K562 (cell line): ENCODE measurements around the gene JPT1. TPM values are rescaled to one million over a fixed set of nuclear protein-coding genes. Genes with fewer than 3 reads are reported as not detected.

ENCODE experiments used
- CHD1 ChIP-seq: fragments of 200-600 bp; sonication (generic); IDR thresholded peaks from one replicate; pipeline ENCODE4 v1.6.1; 2012; ENCODE audit warnings: mild to moderate bottlenecking, moderate library complexity, low read length, inconsistent platforms
- ETV5 ChIP-seq: sonication (generic); formaldehyde crosslinking; IDR thresholded peaks from 2 replicates; pipeline ENCODE4 v1.4.0; 2020; ENCODE audit warnings: low read depth, mild to moderate bottlenecking, missing genetic modification reagents
- KAT7 ChIP-seq: sonication (generic); formaldehyde crosslinking; IDR thresholded peaks from 2 replicates; pipeline ENCODE4 v1.8.0; 2022; ENCODE audit warnings: missing genetic modification reagents, mild to moderate bottlenecking, borderline replicate concordance
- MBD1 ChIP-seq: fragments of 250-450 bp; sonication (Bioruptor Pico); IDR thresholded peaks from 2 replicates; pipeline ENCODE4 v1.8.0; 2022; ENCODE audit warnings: inconsistent platforms
- MECOM ChIP-seq: fragments of 250-450 bp; sonication (Bioruptor Pico); IDR thresholded peaks from 2 replicates; pipeline ENCODE4 v1.8.0; 2022; ENCODE audit warnings: inconsistent platforms
- MLLT1 ChIP-seq, 2 experiments: fragments of 450-650 bp; IDR thresholded peaks; 2 replicates each; pipeline ENCODE4 v1.6.1; 2016
- NFATC3 ChIP-seq: fragments of 450-650 bp; IDR thresholded peaks from 2 replicates; pipeline ENCODE4 v1.6.1; 2017; ENCODE audit warnings: mild to moderate bottlenecking
- PURB ChIP-seq: sonication (generic); formaldehyde crosslinking; IDR thresholded peaks from 2 replicates; pipeline ENCODE4 v1.9.0; 2021; ENCODE audit warnings: low read depth, mild to moderate bottlenecking, missing genetic modification reagents
- RBM14 ChIP-seq: fragments of 200-400 bp; formaldehyde crosslinking; IDR thresholded peaks from 2 replicates; pipeline ENCODE4 v1.6.1; 2018; ENCODE audit warnings: low read depth, mild to moderate bottlenecking, low read length, moderate library complexity, borderline replicate concordance; ENCODE audit not compliant: insufficient read depth
- SP1 ChIP-seq: sonication (generic); formaldehyde crosslinking; IDR thresholded peaks from 2 replicates; pipeline ENCODE4 v1.8.1; 2022; ENCODE audit warnings: mild to moderate bottlenecking, missing genetic modification reagents
- XRCC3 ChIP-seq: fragments of 450-650 bp; IDR thresholded peaks from 2 replicates; pipeline ENCODE4 v1.6.1; 2017; ENCODE audit warnings: mild to moderate bottlenecking, moderate library complexity
- ZBTB40 ChIP-seq, 2 experiments: fragments of 450-650 bp in 1 of 2; sonication (generic) in 1 of 2; formaldehyde crosslinking in 1 of 2; IDR thresholded peaks; 2 replicates each; pipeline versions ENCODE4 v1.7.1 to v1.9.0; 2016 to 2022; ENCODE audit warnings: inconsistent platforms in 1 of 2, mild to moderate bottlenecking in 1 of 2, missing genetic modification reagents in 1 of 2
- ZNF511 ChIP-seq: sonication (generic); formaldehyde crosslinking; IDR thresholded peaks from 2 replicates; pipeline ENCODE4 v1.8.0; 2022; ENCODE audit warnings: mild to moderate bottlenecking, missing genetic modification reagents
- ZNF76 ChIP-seq: fragments of 250-450 bp; sonication (Bioruptor Pico); IDR thresholded peaks from 2 replicates; pipeline ENCODE4 v1.4.0; 2020; ENCODE audit warnings: mild to moderate bottlenecking, moderate library complexity, borderline replicate concordance
- polyA plus RNA-seq, 8 experiments: library from polyadenylated mRNA; depleted of rRNA in 4 of 8; stranded (reverse) in 5 of 8; unstranded in 3 of 8; fragments of >200 nt; fragmentation: Nextera tagmentation in 2 of 8; fragmentation: Illumina TruSeq in 1 of 8; extraction: Ambion mirVana in 2 of 8; extraction: Trizol in 1 of 8; gene quantifications; 2 replicates each; pipeline versions ENCODE4 v1.2.1 to v1.2.3, GENCODE V29; 2011 to 2014; ENCODE audit warnings: inconsistent platforms in 1 of 8, missing spikeins in 1 of 8
- total RNA-seq, 7 experiments: library from RNA; depleted of rRNA in 6 of 7; stranded (reverse); fragments of >200 nt in 6 of 7; fragmentation: Illumina TruSeq in 2 of 7; extraction: Trizol in 2 of 7; gene quantifications; 2 replicates each; pipeline versions ENCODE4 v1.2.1 to v1.2.3, GENCODE V29; 2011 to 2021; ENCODE audit warnings: low replicate concordance in 1 of 7

JPT1 gene
- total and polyA plus RNA-seq, 9 of the 15 experiments (the other 6 are each of a cell fraction or from before 2014, with no cell fraction given) = 56.7 to 292 (median 144) TPM

GRCh38 chr17:75181608-75182318 lies 27.5 kb upstream of the JPT1 start (continued):
- TF ChIP-seq NFATC3 = no peak
- no peak for TF ChIP-seq KAT7 (CRISPR knock-in tag)
- no peak for TF ChIP-seq MBD1 (CRISPR knock-in tag)
- TF ChIP-seq ZNF76 (CRISPR knock-in tag) = no peak
- TF ChIP-seq SP1 (CRISPR knock-in tag) = no peak
- TF ChIP-seq MLLT1 (IDR thresholded peaks at IDR 0.05) = no peak
- TF ChIP-seq ETV5 (CRISPR knock-in tag) = peak; percentile 20; the same call in 1 of the 2 replicates
- no peak for TF ChIP-seq MECOM (CRISPR knock-in tag)
- no peak for TF ChIP-seq PURB (CRISPR knock-in tag)
- TF ChIP-seq ZBTB40 (IDR thresholded peaks at IDR 0.05) = no peak
- no peak for TF ChIP-seq ZBTB40 (CRISPR knock-in tag; IDR thresholded peaks at IDR 0.05)
- TF ChIP-seq RBM14 = no peak
- peak; percentile 55 for TF ChIP-seq CHD1
- TF ChIP-seq ZNF511 (CRISPR knock-in tag) = 0 out of 2 replicates have a peak, but pooled peaks have one; percentile 37
- TF ChIP-seq XRCC3 = no peak
